ENCODE results near the gene KIAA0753. TPM values are rescaled to one million over a fixed set of nuclear protein-coding genes. Genes with fewer than 3 reads are reported as not detected.

The KIAA0753 gene
- total and polyA plus RNA-seq, 2 of the 13 experiments (the other 11 are each of a cell fraction or from before 2014, with no cell fraction given): 5.2 to 9.1 TPM

DNA sequence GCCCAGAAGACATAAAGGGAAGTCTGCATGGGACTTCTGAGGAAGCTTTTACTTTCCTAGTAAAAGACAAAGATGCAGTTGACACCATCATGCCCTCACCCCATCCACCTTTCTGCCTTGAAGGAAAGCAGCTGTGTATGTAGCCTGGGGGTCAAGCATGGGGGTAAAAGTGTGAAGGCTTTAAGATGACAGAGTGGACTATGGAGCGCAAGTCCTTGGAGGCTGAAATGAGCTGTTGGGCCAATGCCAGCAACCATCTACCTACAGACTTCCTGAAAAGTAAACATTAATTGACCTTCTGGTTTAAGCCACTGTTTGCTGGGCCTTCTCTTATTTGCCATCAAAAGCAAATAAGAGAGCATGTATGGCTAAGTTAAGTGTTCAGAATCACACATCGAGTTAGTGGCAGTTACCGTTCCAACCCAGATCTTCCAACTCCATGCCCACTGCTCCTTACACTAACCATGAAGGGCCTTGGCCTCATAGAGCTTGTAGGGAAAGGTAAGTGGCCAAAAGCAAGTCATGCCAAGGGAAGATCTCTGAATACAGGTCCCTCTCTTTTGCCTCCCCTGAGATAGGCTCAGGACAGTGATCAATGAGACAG, 42.7 kb upstream of the KIAA0753 start (continued):
- TF ChIP-seq ZNF274 (CRISPR knock-in tag; IDR thresholded peaks at IDR 0.05): no peak
- TF ChIP-seq FOXO1 (CRISPR knock-in tag; IDR thresholded peaks at IDR 0.05): peak; percentile 26; the same call in 1 of the 2 replicates
- 0 out of 2 replicates have a peak, but pooled peaks have one; percentile 22 for TF ChIP-seq FOXK1 (CRISPR knock-in tag; IDR thresholded peaks at IDR 0.05; ENCODE audit: borderline replicate concordance, low read depth)
- no peak for TF ChIP-seq XBP1 (CRISPR knock-in tag; IDR thresholded peaks at IDR 0.05)
- peak; percentile 30; the same call in 1 of the 2 replicates for TF ChIP-seq ZNF788 (CRISPR knock-in tag; IDR thresholded peaks at IDR 0.05; ENCODE audit: borderline replicate concordance)
- TF ChIP-seq ZNF546 (CRISPR knock-in tag; conservative IDR thresholded peaks at IDR 0.05): no peak
- 0 out of 2 replicates have a peak, but pooled peaks have one; percentile 46 for TF ChIP-seq MZF1 (CRISPR knock-in tag; IDR thresholded peaks at IDR 0.05; ENCODE audit: borderline replicate concordance)
- no peak for TF ChIP-seq SMARCE1 (IDR thresholded peaks at IDR 0.05; ENCODE audit: borderline replicate concordance)
- no peak for TF ChIP-seq ZNF24 (IDR thresholded peaks at IDR 0.05)
- TF ChIP-seq, protein P1, sequence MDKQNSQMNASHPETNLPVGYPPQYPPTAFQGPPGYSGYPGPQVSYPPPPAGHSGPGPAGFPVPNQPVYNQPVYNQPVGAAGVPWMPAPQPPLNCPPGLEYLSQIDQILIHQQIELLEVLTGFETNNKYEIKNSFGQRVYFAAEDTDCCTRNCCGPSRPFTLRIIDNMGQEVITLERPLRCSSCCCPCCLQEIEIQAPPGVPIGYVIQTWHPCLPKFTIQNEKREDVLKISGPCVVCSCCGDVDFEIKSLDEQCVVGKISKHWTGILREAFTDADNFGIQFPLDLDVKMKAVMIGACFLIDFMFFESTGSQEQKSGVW (CRISPR knock-in tag; IDR thresholded peaks at IDR 0.05; ENCODE audit: borderline replicate concordance): no peak
- peak; percentile 14; the same call in 1 of the 2 replicates for TF ChIP-seq ZNF644 (CRISPR knock-in tag; IDR thresholded peaks at IDR 0.05; ENCODE audit: low read depth)
- TF ChIP-seq, protein P2, sequence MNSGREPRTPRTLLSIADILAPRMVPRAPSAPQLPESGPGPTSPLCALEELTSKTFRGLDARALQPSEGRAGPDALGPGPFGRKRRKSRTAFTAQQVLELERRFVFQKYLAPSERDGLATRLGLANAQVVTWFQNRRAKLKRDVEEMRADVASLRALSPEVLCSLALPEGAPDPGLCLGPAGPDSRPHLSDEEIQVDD (CRISPR knock-in tag; IDR thresholded peaks at IDR 0.05; ENCODE audit: borderline replicate concordance): no peak
- peak; percentile 27; the same call in 1 of the 2 replicates for TF ChIP-seq YEATS4 (CRISPR knock-in tag; IDR thresholded peaks at IDR 0.05; ENCODE audit: borderline replicate concordance)
- TF ChIP-seq SYNCRIP (IDR thresholded peaks at IDR 0.05; ENCODE audit: insufficient read depth, low read depth, low read length): no peak
- TF ChIP-seq NCOA2 (CRISPR knock-in tag; IDR thresholded peaks at IDR 0.05): peak; percentile 76
- no peak for TF ChIP-seq NFKBIZ (CRISPR knock-in tag; IDR thresholded peaks at IDR 0.05)
- TF ChIP-seq, protein P3, sequence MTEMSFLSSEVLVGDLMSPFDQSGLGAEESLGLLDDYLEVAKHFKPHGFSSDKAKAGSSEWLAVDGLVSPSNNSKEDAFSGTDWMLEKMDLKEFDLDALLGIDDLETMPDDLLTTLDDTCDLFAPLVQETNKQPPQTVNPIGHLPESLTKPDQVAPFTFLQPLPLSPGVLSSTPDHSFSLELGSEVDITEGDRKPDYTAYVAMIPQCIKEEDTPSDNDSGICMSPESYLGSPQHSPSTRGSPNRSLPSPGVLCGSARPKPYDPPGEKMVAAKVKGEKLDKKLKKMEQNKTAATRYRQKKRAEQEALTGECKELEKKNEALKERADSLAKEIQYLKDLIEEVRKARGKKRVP (CRISPR knock-in tag; IDR thresholded peaks at IDR 0.05): no peak
- TF ChIP-seq, protein P4, sequence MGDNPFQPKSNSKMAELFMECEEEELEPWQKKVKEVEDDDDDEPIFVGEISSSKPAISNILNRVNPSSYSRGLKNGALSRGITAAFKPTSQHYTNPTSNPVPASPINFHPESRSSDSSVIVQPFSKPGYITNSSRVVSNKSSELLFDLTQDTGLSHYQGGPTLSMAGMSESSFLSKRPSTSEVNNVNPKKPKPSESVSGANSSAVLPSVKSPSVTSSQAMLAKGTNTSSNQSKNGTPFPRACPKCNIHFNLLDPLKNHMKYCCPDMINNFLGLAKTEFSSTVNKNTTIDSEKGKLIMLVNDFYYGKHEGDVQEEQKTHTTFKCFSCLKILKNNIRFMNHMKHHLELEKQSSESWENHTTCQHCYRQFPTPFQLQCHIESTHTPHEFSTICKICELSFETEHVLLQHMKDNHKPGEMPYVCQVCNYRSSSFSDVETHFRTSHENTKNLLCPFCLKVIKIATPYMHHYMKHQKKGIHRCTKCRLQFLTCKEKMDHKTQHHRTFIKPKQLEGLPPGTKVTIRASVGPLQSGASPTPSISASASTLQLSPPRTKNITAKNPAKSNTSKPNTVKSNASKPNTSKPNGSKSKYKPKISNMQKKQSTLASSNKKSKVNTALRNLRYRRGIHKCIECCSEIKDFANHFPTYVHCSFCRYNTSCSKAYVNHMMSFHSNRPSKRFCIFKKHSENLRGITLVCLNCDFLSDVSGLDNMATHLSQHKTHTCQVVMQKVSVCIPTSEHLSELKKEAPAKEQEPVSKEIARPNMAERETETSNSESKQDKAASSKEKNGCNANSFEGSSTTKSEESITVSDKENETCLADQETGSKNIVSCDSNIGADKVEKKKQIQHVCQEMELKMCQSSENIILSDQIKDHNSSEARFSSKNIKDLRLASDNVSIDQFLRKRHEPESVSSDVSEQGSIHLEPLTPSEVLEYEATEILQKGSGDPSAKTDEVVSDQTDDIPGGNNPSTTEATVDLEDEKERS (CRISPR knock-in tag; IDR thresholded peaks at IDR 0.05): 0 out of 2 replicates have a peak, but pooled peaks have one; percentile 45
- TF ChIP-seq ELF4 (CRISPR knock-in tag; IDR thresholded peaks at IDR 0.05; ENCODE audit: borderline replicate concordance): no peak
- TF ChIP-seq, protein P5, sequence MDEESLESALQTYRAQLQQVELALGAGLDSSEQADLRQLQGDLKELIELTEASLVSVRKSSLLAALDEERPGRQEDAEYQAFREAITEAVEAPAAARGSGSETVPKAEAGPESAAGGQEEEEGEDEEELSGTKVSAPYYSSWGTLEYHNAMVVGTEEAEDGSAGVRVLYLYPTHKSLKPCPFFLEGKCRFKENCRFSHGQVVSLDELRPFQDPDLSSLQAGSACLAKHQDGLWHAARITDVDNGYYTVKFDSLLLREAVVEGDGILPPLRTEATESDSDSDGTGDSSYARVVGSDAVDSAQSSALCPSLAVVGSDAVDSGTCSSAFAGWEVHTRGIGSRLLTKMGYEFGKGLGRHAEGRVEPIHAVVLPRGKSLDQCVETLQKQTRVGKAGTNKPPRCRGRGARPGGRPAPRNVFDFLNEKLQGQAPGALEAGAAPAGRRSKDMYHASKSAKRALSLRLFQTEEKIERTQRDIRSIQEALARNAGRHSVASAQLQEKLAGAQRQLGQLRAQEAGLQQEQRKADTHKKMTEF (CRISPR knock-in tag; IDR thresholded peaks at IDR 0.05): 0 out of 2 replicates have a peak, but pooled peaks have one; percentile 20
- TF ChIP-seq ZNF235 (CRISPR knock-in tag; IDR thresholded peaks at IDR 0.05; ENCODE audit: borderline replicate concordance): no peak
- no peak for TF ChIP-seq YY1 (IDR thresholded peaks at IDR 0.05; ENCODE audit: insufficient read depth, insufficient replicate concordance, low read depth, low read length)
- TF ChIP-seq MTF2 (CRISPR knock-in tag; IDR thresholded peaks at IDR 0.05; ENCODE audit: borderline replicate concordance): no peak
